GM10266 (cell line): Measurements from ENCODE around the gene SCGB1A1.
"Not testable (repeated sequence)": the region's sequence is repeated elsewhere in the genome, so short reads cannot be mapped to it uniquely, and the experiment has no call there.

ENCODE experiments used
- DNase-seq: peaks from one replicate; pipeline ENCODE4 v3.0.0; 2012; ENCODE audit errors: extremely low spot score
- TF ChIP-seq, protein P1 (sequence below): IDR thresholded peaks from 2 replicates; pipeline ENCODE4 v1.5.1; 2012; ENCODE audit warnings: mild to moderate bottlenecking, low read depth; ENCODE audit not compliant: control insufficient read depth, insufficient read depth; ENCODE audit errors: missing control alignments

The SCGB1A1 gene, protein sequence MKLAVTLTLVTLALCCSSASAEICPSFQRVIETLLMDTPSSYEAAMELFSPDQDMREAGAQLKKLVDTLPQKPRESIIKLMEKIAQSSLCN

DNA sequence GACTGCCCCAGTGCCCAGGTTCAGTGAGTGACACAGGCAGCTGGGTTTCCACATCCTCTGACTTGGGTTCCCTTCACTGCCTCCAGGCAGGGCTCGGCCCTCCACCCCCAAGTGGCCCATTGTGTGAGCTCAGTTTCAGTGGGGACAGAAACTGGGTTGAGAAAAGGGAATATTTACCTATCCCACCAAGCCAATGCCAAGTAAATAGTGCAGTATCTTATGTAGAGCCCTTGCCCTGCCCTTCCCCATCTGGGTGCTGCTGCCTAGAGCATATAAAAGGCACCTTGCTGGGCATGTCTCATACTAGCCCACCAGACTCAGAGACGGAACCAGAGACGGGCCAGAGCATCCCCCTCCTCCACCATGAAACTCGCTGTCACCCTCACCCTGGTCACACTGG is at the start of gene SCGB1A1:
Gene SCGB1A1 (plus strand): TSS at position 301 of the 400 bp plus-strand sequence. CDS start 63 bp downstream, at position 364.
- TF ChIP-seq, protein P1, sequence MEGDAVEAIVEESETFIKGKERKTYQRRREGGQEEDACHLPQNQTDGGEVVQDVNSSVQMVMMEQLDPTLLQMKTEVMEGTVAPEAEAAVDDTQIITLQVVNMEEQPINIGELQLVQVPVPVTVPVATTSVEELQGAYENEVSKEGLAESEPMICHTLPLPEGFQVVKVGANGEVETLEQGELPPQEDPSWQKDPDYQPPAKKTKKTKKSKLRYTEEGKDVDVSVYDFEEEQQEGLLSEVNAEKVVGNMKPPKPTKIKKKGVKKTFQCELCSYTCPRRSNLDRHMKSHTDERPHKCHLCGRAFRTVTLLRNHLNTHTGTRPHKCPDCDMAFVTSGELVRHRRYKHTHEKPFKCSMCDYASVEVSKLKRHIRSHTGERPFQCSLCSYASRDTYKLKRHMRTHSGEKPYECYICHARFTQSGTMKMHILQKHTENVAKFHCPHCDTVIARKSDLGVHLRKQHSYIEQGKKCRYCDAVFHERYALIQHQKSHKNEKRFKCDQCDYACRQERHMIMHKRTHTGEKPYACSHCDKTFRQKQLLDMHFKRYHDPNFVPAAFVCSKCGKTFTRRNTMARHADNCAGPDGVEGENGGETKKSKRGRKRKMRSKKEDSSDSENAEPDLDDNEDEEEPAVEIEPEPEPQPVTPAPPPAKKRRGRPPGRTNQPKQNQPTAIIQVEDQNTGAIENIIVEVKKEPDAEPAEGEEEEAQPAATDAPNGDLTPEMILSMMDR = no peak

DNA sequence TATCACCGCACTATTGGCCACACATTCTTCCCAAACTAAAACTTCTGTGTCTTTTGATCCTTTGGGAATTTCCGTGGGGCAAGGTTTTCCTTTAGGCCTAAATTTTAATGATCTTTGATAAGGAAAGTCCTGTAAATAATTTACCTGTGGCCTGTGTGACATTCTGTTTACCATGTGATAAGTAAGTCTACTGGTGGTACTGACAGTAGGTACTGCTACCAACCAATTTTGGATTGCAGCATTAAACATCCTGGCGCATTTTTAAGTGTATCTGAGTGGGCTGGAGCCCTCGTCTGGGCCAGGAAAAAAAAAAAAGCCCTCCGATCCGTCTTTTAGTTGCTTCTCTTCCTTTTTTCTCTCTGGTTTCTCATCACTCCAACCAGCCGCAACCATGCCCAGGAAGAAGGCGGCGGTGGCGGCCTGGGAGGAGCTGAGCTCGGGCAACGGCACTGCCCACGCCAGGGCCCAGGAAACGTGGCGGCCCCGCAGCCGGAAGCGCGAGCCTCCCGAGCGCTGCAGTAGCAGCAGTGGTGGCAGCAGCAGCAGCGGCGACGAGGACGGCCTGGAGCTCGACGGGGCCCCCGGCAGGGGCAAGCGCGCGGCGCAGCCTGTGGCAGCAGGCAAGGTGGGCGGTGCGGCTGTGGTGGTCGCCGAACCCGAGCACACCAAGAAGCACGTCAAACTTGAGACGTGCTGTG is 47.9 kb upstream of the SCGB1A1 start:
- DNase-seq = no peak
- TF ChIP-seq, protein P1 = no peak

More for the DNA sequence above, at the start of gene SCGB1A1:
- DNase-seq = no peak

DNA sequence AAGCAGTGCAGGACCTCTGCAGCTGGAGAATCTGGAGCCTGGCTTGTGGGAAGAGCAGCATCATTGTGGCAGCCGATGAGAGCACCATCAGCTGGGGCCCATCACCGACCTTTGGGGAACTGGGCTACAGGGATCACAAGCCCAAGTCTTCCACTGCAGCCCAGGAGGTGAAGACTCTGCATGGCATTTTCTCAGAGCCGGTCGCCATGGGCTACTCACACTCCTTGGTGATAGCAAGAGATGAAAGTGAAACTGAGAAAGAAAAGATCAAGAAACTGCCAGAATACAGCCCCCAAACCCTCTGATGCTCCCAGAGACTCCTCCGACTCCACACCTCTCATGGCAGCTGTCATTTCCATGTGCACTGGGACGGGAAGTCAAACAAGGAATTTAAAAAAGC is 46.0 kb upstream of the SCGB1A1 start:
- TF ChIP-seq, protein P1 = no peak
- DNase-seq = no peak

DNA sequence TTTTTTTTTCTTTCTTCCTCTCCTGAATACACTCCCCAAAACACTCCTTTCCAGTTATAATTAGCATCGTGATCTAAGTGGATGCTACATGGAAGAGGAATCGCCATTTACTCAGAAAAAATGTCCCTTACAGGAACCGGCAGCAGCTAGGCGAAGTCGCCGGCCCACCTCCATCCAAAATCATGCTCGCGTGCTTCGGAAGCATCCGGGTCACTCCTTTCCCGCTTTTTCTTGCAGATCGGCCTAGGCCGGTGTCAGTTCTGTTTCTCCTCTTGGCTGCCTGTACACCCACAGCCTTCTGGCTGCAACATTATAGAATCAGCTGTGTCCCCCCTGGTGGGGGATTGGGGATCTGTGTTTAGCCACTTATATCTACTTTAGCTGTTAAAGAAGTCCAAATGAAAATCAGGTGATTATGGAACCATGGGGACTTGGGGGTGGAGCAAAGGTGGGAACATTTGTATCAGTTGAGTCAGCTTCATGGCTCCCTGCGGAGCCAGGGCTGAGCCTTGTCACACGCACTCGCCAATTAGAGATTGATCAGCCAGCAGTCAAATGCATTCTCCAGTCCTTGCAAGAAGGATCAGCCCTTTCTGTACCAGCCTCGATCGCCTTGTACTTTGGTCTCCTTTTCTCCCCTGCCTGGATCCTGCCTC is 45.2 kb upstream of the SCGB1A1 start:
- no peak for DNase-seq
- TF ChIP-seq, protein P1 = no peak

DNA sequence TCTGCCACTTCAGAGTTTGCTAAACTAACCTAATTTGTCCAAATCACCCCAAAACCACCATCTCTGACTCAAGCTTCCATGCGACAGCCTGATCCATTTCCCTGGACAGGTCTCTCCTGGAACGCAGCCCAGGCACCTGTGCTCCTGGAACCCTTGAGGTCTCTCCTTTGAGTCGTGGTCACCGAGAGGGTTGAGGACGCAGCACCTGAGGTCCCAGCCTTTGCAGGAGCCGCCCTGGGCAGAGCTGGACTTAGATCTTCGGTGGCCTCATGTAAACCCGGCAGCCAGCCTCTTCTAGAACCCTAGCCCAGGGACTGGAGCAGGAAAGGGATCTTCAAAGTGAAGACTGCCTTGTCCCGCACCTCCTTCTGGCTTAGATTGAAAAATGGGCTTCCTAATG is 44.0 kb upstream of the SCGB1A1 start:
- TF ChIP-seq, protein P1 = no peak
- DNase-seq = no peak

DNA sequence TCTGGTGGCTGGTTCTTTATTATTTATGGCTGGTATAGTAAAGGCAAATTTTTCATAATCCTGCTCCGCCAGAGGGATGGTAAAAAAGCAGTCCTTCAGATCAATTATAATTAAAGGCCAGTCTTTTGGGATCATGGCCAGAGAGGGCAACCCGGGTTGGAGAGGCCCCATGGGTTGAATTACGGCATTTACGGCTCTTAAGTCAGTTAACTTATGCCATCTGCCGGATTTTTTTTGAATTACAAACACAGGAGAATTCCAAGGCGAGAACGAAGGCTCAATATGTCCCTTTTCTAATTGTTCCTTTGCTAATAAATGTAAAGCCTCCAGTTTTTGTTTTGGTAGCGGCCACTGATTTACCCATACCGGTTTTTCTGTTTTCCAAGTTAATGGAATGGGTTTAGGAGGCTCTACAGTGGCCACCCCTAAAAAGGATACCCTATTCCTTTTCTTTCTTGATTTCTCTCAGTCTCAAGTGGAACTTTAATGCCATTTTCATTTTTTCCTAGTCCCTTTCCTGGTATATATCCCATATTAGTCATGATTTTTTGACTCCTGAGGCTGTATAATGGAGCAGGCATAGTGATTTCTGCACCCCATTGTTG is 40.3 kb upstream of the SCGB1A1 start:
- TF ChIP-seq, protein P1 = peak; percentile 42
- DNase-seq = not testable (repeated sequence)

DNA sequence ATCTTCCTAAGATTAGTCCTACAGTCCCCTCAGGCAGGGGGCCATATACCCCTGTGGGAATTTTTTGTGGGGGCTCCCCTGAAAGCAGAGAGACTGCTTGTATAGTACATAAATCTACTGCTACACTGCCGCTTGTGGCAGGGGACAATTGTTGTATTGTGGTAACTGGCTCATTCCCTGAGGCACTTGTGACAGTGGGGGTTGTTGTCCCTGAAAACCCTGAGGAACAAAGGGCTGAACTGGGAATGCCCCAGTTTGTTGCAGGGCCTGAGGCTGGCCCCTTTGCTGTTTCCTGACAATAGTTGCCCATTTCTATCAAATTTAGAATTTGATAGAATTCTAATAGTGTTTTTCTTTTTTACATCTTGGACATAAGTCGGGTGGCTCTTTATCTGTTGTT is 39.2 kb upstream of the SCGB1A1 start:
- DNase-seq = not testable (repeated sequence)
